ENCODE results near the gene RANBP9.

Gene RANBP9

GRCh38 chr6:13677878-13678254, 33.8 kb downstream of the RANBP9 start:
- DNase-seq, result no peak

GRCh38 chr6:13676551-13677156, 35.0 kb downstream of the RANBP9 start:
- DNase-seq, result no peak

- DNase-seq, result no peak
Observed at GRCh38 chr6:13674533-13675190, 37.0 kb downstream of the RANBP9 start.

DNA sequence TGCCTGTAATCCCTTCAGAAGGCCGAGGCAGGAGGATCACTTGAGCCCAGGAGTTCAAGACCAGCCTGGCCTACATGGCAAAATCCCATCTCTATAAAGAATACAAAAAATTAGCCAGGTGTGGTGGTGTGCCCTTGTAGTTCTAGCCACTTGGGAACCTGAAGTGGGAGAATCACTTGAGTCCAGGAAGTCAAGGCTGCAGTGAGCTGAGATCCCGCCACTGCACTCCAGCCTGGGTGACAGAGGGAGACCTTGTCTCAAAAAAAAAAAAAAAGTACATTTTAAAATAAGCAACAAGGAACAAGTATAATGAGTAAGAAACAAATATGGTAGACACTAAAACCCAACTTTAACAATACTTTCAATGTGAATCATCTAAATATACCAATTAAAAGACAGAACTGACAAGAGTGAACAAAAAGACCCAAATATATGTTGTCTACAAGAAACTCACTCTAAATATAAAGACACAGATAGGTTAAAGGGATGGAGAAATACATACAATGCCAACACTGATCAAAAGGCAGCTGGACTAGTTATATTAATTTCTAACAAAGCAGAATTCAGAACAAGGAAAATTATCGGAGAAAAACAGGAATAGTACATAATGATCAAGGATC, 37.7 kb downstream of the RANBP9 start:
- no peak for DNase-seq

DNA sequence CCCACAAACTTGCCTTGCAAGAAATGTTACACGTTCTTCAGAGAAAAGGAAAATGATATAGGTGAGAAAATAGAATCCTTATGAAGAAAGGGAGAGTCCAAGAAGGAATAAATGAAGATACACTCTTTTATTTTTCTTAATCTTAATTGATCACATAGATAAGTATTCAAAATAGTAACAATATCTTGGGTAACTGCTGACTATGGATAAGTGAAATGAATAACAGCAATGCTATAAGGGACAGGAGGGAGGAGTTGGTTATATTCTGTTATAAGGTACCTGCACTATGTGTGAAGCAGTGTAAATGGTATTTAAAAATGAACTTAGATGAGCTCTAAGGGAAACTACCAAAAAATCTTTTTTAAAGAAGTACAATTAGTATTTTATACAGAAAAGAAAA, 38.3 kb downstream of the RANBP9 start:
- DNase-seq, result no peak

GRCh38 chr6:13672904-13673303, 38.7 kb downstream of the RANBP9 start:
- DNase-seq, result no peak

DNA sequence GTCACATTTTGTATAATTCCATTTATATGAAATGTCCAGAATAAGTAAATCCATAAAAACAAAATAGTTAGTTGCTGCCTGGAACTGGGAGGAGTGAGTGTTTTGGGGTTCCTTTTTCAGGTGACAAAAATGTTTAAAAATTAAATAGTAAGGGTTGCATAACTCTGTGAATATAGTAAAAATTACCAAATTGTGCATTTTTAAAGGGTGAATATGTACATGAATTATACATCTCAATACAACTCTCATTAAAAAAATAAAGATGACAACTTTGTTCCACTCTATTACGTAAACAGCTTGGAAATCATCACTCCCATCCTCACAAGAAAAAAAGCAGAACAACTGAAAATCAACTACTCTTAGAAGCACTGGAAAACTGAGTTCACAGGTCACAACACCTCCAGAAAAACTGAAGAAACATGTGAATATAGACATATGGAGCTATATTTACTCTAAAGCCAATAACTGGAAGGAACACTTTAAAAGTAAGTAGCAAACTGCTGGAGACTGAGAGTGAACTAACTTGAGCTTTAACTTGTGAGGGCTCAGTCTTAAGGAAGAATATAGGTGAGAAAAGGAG, 40.0 kb downstream of the RANBP9 start:
- DNase-seq, result no peak

GRCh38 chr6:13669476-13669875, 42.2 kb downstream of the RANBP9 start:
- DNase-seq, result no peak

DNA sequence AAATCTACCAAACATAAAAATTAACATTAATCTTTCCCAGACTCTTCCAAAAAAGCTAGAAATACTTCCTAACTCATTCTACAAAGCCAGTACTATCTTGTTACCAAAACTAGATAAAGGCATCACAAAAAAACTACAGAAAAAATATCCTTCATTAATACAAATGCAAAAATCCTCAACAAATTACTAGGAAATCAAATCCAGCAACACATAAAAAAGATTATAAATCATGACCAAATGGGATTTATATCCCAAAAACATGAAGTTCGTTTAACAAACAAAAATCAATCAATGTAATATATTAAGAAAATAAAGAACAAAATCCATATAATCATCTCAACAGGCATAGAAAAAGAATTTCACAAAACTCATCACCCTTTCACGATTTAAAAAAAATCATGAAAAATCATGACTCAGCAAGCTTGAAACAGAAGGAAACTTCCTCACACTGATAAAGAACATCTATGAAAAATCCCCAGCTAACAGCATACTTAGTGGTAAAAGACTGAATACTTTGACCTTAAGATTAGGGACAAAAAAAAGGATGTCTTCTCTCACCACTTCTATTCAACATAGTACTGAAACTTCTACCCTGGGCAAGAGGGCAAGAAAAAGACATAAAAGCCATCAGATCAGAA, 43.2 kb downstream of the RANBP9 start:
- no peak for DNase-seq

- no peak for DNase-seq
Observed at GRCh38 chr6:13667655-13668054, 44.0 kb downstream of the RANBP9 start.

- DNase-seq, result no peak
Observed at GRCh38 chr6:13666194-13667105, 45.2 kb downstream of the RANBP9 start.

GRCh38 chr6:13664703-13665352, 46.8 kb downstream of the RANBP9 start:
- DNase-seq, result no peak

DNA sequence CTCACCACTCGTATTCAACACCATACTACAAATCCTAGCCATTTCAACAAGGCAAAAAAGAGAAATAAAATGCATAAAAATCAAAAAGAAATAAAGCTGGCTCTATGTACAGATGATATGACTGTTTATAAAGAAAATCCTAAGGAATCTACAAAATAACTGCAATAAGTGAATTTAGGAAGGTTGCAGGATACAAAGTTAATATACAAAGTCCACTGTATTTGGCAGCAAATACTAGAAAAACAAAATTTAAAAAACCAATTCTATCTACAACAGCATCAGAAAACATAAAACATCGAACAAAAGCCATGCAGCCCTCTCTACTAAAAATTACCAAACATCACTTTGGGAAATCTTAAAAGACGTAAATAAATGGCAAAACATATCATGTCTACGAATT, 47.6 kb downstream of the RANBP9 start:
- no peak for DNase-seq

DNA sequence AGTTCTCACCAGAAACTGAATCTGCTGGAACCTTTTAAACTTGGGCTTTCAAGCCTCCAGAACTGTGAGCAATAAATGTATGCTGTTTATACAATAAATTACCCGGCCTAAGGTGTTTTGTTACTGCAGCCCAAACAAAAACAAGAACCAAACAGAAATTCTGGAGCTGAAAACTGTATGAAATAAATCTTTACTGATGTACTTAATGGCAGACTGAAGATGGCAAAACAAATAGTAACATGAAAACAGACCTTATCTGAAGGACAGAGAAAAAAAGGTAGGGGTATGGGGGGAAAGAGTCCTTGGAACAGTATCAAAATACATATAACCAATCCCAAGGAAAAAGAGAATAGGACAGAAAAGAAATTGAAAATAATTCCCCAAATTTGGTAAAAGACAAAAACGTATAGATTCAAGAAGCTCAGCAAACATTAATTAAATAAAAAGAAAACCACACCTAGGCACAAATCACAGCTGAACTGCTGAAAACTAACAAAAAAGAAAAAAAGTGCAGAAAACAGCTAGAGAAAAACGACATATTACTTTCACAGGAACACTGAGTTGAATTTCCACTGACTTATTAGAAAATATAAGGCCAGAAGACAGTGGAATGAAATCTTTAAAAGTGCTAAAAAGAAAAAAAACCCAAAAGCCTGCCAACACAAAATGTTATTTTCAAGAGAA, 48.8 kb downstream of the RANBP9 start:
- DNase-seq, result no peak

DNA sequence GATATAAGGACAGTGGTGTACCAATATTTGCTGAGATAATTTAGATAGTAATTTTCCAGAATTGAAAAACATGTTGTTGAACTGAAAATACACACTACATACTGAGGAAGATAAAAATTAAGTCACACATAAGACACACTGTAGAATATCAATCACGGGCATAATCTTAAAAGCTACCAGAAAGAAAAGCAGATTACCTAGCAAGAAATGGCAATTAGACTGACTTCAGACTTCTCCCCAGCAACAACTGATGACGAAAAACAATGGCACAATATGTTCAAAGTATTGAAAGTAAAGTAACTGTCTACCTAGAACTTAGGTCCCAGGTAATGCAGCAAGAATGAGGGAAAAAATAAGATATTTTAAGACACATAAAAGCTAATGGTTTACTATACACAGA, 50.0 kb downstream of the RANBP9 start:
- no peak for DNase-seq

GRCh38 chr6:13660893-13661292, 50.7 kb downstream of the RANBP9 start:
- DNase-seq, result no peak

DNA sequence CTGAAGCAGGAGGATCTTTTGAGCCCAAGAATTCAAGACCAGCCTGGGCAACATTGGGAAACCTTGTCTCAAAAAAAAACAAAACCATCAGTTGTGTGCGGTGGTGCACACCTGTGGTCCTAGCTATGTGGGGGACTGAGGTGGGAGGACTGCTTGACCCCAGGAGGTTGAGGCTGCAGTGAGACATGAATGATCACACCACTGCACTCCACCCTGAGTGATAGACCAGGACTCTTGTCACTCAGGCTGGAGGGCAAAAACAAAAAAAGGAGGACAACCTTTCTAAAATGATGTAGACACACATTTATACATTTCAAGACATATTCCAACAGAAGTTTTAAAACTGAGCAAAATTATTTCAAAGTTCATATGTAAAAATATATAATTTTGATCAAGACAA, 51.4 kb downstream of the RANBP9 start:
- DNase-seq, result no peak

DNA sequence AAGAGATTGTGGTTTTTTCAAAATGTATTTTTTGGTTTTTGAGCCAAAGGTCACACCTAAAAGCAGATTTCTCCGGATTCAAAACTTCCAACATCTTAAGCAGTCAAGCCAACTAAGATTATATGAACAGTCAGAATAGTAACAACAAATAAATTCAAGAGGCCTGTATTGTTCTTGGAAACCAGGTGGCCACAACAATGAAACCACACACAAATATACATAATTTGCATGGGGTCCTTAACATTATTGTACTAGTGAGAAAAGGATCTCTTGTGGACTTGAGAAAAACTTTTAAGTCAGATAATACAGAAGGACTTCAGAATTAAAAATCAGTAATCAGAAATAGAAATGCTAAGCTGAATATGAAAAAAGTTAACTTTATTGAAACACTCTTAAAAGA, 55.9 kb downstream of the RANBP9 start:
- no peak for DNase-seq

DNA sequence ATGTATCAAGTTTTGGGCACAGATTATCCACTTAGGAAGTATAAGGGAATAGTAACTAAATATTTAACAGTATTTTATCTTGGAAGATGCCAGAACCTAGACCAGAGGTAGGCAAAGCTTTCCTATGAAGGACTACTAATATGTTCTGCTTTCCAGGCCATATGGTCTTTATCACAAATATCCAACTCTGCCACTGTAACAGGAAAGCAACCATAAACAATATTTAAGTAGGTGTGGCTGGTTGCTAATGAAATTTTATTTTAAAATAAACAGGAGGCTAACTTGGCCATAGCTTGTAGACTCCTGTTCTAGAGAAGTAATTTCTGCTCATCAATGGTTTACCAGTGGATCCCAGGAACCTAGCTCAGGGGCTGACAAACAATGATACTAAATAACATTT, 57.1 kb downstream of the RANBP9 start:
- no peak for DNase-seq

GRCh38 chr6:13653296-13653695, 58.3 kb downstream of the RANBP9 start:
- DNase-seq, result no peak

DNA sequence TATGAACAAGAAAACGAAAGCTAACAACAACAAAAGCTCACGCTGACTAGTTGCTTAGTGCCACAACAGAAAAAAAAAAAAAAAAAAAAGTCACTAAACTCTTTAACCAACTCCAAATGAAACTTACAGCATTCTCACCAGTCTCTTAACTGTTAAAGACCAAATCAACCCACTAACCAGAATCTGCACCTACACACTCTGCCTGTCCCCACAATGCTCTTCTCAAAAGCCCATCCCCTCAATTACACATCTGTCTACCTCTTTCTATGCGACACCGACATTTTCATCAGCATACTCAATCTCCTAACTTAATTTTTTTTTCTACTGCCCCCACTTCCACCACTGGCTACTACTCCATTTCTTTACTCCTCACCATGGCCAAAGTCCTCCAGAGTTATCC, 62.2 kb downstream of the RANBP9 start:
- DNase-seq, result no peak
